OCI-LY1 (cell line): ENCODE measurements around the gene AMBRA1.

ENCODE experiments used
- H2AFZ ChIP-seq: fragments of 200-600 bp; sonication (generic), shearing (Covaris generic); 2 replicates; pipeline ENCODE4 v1.6.0; 2014; ENCODE audit warnings: antibody characterized with exemption, mild to moderate bottlenecking, low read length
- H3F3A ChIP-seq: fragments of 200-600 bp; sonication (generic), shearing (Covaris generic); 2 replicates; pipeline ENCODE4 v1.6.0; 2014; ENCODE audit warnings: mild to moderate bottlenecking, antibody characterized with exemption, low read length, moderate library complexity; ENCODE audit not compliant: insufficient read depth
- H3K27ac ChIP-seq: fragments of 200-600 bp; sonication (generic); 2 replicates; pipeline ENCODE4 v1.5.1; 2014; ENCODE audit warnings: low read length, mixed run types, mild to moderate bottlenecking, low read depth; ENCODE audit not compliant: poor library complexity, severe bottlenecking
- H3K27me3 ChIP-seq: fragments of 200-600 bp; sonication (generic); 2 replicates; pipeline ENCODE4 v1.6.0; 2014; ENCODE audit warnings: antibody characterized with exemption, mild to moderate bottlenecking, low read length, moderate library complexity; ENCODE audit not compliant: insufficient read depth
- H3K36me3 ChIP-seq: fragments of 200-600 bp; sonication (generic); 2 replicates; pipeline ENCODE4 v1.6.1; 2014; ENCODE audit warnings: mild to moderate bottlenecking, antibody characterized with exemption, low read length, moderate library complexity, mixed read lengths; ENCODE audit not compliant: insufficient read depth
- H3K4me1 ChIP-seq: fragments of 200-600 bp; sonication (generic); 2 replicates; pipeline ENCODE4 v1.5.1; 2014; ENCODE audit warnings: mild to moderate bottlenecking, low read length, moderate library complexity; ENCODE audit not compliant: insufficient read depth, severe bottlenecking
- H3K4me2 ChIP-seq: fragments of 200-600 bp; sonication (generic), shearing (Covaris generic); 2 replicates; pipeline ENCODE4 v1.6.1; 2014; ENCODE audit warnings: low read length
- H3K4me3 ChIP-seq: fragments of 200-600 bp; sonication (generic); 2 replicates; pipeline ENCODE4 v1.5.1; 2014; ENCODE audit warnings: low read length, low read depth, mild to moderate bottlenecking, mixed read lengths; ENCODE audit not compliant: poor library complexity, severe bottlenecking
- H3K79me2 ChIP-seq: fragments of 200-600 bp; shearing (Covaris generic); 2 replicates; pipeline ENCODE4 v1.6.1; 2016; ENCODE audit warnings: mixed run types, low read length, mixed read lengths; ENCODE audit not compliant: insufficient read depth
- H3K9ac ChIP-seq: fragments of 200-600 bp; sonication (generic), shearing (Covaris generic); 2 replicates; pipeline ENCODE4 v1.6.1; 2014; ENCODE audit warnings: mild to moderate bottlenecking, low read length, mixed read lengths
- H3K9me2 ChIP-seq: fragments of 200-600 bp; sonication (generic), shearing (Covaris generic); 2 replicates; pipeline ENCODE4 v1.6.1; 2014; ENCODE audit warnings: low read depth, mild to moderate bottlenecking, low read length, mixed read lengths
- H3K9me3 ChIP-seq: fragments of 200-600 bp; shearing (Covaris generic); 2 replicates; pipeline ENCODE4 v1.6.1; 2014; ENCODE audit warnings: low read length, mixed read lengths
- H4K20me1 ChIP-seq: fragments of 200-600 bp; sonication (generic), shearing (Covaris generic); 2 replicates; pipeline ENCODE4 v1.6.0; 2016; ENCODE audit warnings: mild to moderate bottlenecking, low read length; ENCODE audit not compliant: insufficient read depth
- EZH2 ChIP-seq: fragments of 200-600 bp; sonication (generic), shearing (Covaris generic); IDR thresholded peaks from 2 replicates; pipeline ENCODE4 v1.8.0; 2017; ENCODE audit warnings: borderline replicate concordance, mixed run types, mild to moderate bottlenecking, antibody characterized with exemption, low read length, moderate library complexity, mixed read lengths
- TF ChIP-seq, protein P1 (sequence below): fragments of 200-600 bp; sonication (generic), shearing (Covaris generic); IDR thresholded peaks from 2 replicates; pipeline ENCODE4 v1.5.1; 2017; ENCODE audit warnings: mild to moderate bottlenecking, antibody characterized with exemption, low read length, moderate library complexity, mixed read lengths

Gene AMBRA1

DNA sequence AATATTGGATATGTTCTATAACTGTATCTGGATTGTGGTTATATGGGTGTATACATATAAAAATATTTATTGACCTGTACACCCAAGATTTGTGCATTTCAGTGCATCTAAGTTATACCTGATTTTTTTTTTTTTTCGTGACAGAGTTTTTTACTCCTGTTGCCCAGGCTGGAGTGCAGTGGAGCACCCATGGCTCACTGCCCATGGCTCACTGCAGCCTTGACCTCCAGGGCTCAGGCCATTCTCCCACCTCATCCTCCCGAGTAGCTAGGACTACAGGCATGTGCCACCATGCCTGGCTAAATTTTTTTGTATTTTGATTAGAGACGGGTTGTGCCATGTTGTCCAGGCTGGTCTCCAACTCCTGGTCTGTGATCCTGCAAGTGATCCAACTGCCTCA, 47.8 kb upstream of the AMBRA1 start:
- H3K27me3 ChIP-seq = no peaks in the 10 kb centered on the region
- H3K9ac ChIP-seq = no peak overlapping the region
- TF ChIP-seq EZH2 = no peak
- TF ChIP-seq, protein P1, sequence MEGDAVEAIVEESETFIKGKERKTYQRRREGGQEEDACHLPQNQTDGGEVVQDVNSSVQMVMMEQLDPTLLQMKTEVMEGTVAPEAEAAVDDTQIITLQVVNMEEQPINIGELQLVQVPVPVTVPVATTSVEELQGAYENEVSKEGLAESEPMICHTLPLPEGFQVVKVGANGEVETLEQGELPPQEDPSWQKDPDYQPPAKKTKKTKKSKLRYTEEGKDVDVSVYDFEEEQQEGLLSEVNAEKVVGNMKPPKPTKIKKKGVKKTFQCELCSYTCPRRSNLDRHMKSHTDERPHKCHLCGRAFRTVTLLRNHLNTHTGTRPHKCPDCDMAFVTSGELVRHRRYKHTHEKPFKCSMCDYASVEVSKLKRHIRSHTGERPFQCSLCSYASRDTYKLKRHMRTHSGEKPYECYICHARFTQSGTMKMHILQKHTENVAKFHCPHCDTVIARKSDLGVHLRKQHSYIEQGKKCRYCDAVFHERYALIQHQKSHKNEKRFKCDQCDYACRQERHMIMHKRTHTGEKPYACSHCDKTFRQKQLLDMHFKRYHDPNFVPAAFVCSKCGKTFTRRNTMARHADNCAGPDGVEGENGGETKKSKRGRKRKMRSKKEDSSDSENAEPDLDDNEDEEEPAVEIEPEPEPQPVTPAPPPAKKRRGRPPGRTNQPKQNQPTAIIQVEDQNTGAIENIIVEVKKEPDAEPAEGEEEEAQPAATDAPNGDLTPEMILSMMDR = no peak
- no peaks in the 10 kb centered on the region for H3F3A ChIP-seq
- no peaks in the 10 kb centered on the region for H3K9me2 ChIP-seq
- no peaks in the 10 kb centered on the region for H3K9me3 ChIP-seq
- H3K4me1 ChIP-seq = no peaks in the 10 kb centered on the region
- H3K36me3 ChIP-seq = peaks cover 43% of the 10 kb centered on the region
- no peak overlapping the region for H3K4me2 ChIP-seq
- H3K4me3 ChIP-seq = no peak overlapping the region
- H2AFZ ChIP-seq = no peak overlapping the region
- H3K79me2 ChIP-seq = no peaks in the 10 kb centered on the region
- no peak overlapping the region for H3K27ac ChIP-seq
- H4K20me1 ChIP-seq = no peaks in the 10 kb centered on the region

DNA sequence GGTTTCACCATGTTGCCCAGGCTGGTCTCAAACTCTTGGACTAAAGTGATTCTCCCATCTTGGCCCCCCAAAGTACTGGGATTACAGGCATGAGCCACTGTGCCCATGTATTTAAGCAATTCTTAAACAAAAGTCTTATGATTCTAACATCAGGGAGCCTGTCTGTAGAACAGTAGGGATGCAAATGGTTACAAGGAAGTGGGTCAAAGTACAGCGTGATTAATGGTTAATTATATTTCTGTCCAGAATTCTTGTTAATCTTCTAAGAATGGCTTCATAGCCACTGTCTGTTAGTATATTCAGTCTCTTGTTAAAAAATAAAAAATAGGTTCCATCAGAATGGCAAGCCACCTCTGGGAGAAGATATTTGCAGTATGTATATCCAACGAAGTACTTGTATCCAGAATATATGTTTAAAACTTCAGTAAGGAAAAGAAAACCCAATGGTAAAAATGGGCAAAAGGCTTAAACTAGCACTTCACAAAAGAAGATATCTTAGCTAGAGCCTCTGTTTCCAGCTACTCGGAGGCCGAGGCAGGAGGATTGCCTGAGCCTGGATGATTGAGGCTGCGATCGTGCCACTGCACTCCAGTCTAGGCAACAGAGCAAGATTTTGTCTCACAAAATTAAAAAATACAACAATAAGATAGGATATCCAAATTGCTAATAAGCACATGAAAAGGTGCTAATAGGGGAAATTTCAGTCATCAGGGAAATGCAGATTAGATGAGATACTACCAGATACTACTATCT, 46.4 kb upstream of the AMBRA1 start:
- Histone ChIP-seq H3F3A (no peaks in the 10 kb centered on the region), H3K9me2 (no peaks in the 10 kb centered on the region), H3K9ac (no peak overlapping the region), H3K4me3 (no peak overlapping the region), H4K20me1 (no peaks in the 10 kb centered on the region), H3K36me3 (peaks cover 41% of the 10 kb centered on the region), H2AFZ (no peak overlapping the region), H3K27ac (no peak overlapping the region), H3K4me2 (no peak overlapping the region), H3K4me1 (no peaks in the 10 kb centered on the region), H3K79me2 (no peaks in the 10 kb centered on the region), H3K9me3 (no peaks in the 10 kb centered on the region), H3K27me3 (no peaks in the 10 kb centered on the region)
- TF ChIP-seq EZH2 = no peak
- TF ChIP-seq, protein P1 = no peak

DNA sequence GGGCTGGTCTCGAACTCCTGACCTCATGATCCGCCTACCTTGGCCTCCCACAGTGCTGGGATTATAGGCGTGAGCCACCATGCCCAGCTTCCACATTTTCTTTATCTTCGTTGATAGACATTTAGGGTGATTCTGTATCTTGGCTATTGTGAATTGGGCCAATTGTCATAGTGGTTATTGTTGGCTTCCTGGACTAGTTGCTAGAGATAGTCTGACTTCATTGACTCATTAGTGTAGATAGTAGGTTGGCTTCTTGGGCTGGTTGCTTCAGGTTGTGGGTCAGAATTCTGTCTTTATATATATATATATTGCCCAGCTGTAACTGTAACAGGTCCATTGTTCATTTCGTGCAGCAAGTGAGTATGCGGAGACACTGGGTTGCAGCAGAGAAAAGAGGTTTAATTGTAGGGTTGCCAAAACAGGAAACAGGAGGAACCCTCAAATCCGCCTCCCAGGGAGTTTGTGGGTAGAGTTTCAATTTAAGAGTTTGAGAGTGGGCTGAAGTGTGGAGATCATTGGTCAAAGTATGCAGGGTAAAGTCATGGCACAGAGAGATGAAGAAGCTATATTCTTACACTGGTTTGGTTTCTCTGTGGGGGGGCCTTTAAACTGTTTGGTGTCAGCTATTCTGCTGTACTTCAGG, 45.5 kb upstream of the AMBRA1 start:
- Histone ChIP-seq H4K20me1 (no peaks in the 10 kb centered on the region), H3K9ac (no peak overlapping the region), H3K27me3 (no peaks in the 10 kb centered on the region), H3K4me3 (no peak overlapping the region), H3F3A (no peaks in the 10 kb centered on the region), H3K9me2 (no peaks in the 10 kb centered on the region), H3K27ac (no peak overlapping the region), H2AFZ (no peak overlapping the region), H3K79me2 (no peaks in the 10 kb centered on the region), H3K4me2 (no peak overlapping the region), H3K36me3 (peaks cover 35% of the 10 kb centered on the region), H3K9me3 (no peaks in the 10 kb centered on the region), H3K4me1 (no peaks in the 10 kb centered on the region)
- no peak for TF ChIP-seq EZH2
- TF ChIP-seq, protein P1 = no peak
